IMR-90 (cell line): ENCODE data around the gene SFT2D3. TPM values are rescaled to one million over a fixed set of nuclear protein-coding genes. Genes with fewer than 3 reads are reported as not detected.
A peak's percentile ranks its signal among the peaks of the same experiment; 100 is the strongest.

Experiments used
- ATAC-seq: fragments of 200-7000 bp; cut with Tn5 transposase; 2 replicates; pipeline ENCODE4 v1.9.1; 2020; ENCODE audit warnings: low read depth, mild to moderate bottlenecking, moderate library complexity
- BruUV-seq: library from RNA; stranded (reverse); fragments of 400-500 nt; replicated peaks from 2 replicates; lab custom pipeline; 2021; lab: Mats Ljungman, UMichigan
- CTCF ChIA-PET: fragments of 300-600 bp; formaldehyde crosslinking; extraction: SDS; loops from one replicate; lab custom pipeline; 2021; ENCODE audit warnings: antibody characterized with exemption; lab: Yijun Ruan, JAX
- POLR2A ChIA-PET: fragments of 300-600 bp; sonication (Branson Sonifier 250); formaldehyde crosslinking; loops from one replicate; lab custom pipeline; 2022; ENCODE audit warnings: antibody characterized with exemption; ENCODE audit not compliant: unreplicated experiment; lab: Charles Lee
- DNase-seq: peaks from one replicate; pipeline ENCODE4 v3.0.0; 2013
- H2AFZ ChIP-seq: replicated peaks from 2 replicates; pipeline ENCODE3; 2013; ENCODE audit warnings: low read length, mild to moderate bottlenecking; ENCODE audit not compliant: poor library complexity
- H2AK5ac ChIP-seq: 2 replicates; pipeline ENCODE4 v1.6.1; 2013; ENCODE audit warnings: low read depth, low read length, inconsistent platforms
- H2AK9ac ChIP-seq: replicated peaks from 2 replicates; pipeline ENCODE3; 2013; ENCODE audit warnings: mild to moderate bottlenecking, low read depth, low read length, moderate library complexity; ENCODE audit not compliant: poor library complexity
- H2BK120ac ChIP-seq: 2 replicates; pipeline ENCODE4 v1.6.1; 2013; ENCODE audit warnings: low read depth, low read length, inconsistent platforms
- H2BK15ac ChIP-seq: 3 replicates; pipeline ENCODE4 v1.6.1; 2013; ENCODE audit warnings: low read depth, low read length, inconsistent platforms
- H2BK20ac ChIP-seq: 2 replicates; pipeline ENCODE4 v1.6.1; 2013; ENCODE audit warnings: low read depth, mild to moderate bottlenecking, inconsistent platforms, low read length, moderate library complexity
- H2BK5ac ChIP-seq: 2 replicates; pipeline ENCODE4 v1.6.1; 2013; ENCODE audit warnings: mild to moderate bottlenecking, low read depth, low read length, inconsistent platforms; ENCODE audit not compliant: poor library complexity, severe bottlenecking
- H3K14ac ChIP-seq: replicated peaks from 2 replicates; pipeline ENCODE4 v1.6.1; 2013; ENCODE audit warnings: low read depth, low read length, inconsistent platforms
- H3K18ac ChIP-seq: 2 replicates; pipeline ENCODE4 v1.6.1; 2013; ENCODE audit warnings: low read depth, low read length, control low read depth
- H3K23ac ChIP-seq: 2 replicates; pipeline ENCODE4 v1.6.1; 2013; ENCODE audit warnings: low read depth, low read length, inconsistent platforms
- H3K27ac ChIP-seq: 2 replicates; pipeline ENCODE4 v1.5.1; 2013; ENCODE audit warnings: mild to moderate bottlenecking, control low read depth, low read length; ENCODE audit not compliant: insufficient read depth
- H3K27me3 ChIP-seq: 2 replicates; pipeline ENCODE4 v1.6.1; 2013; ENCODE audit warnings: low read length; ENCODE audit not compliant: control insufficient read depth, insufficient read depth
- H3K36me3 ChIP-seq: 2 replicates; pipeline ENCODE4 v1.6.1; 2013; ENCODE audit warnings: low read length, mixed read lengths; ENCODE audit not compliant: control insufficient read depth, insufficient read depth
- H3K4ac ChIP-seq: 2 replicates; pipeline ENCODE4 v1.6.1; 2013; ENCODE audit warnings: low read depth, low read length, inconsistent platforms
- H3K4me1 ChIP-seq: 2 replicates; pipeline ENCODE4 v1.6.1; 2013; ENCODE audit warnings: low read length, mixed read lengths; ENCODE audit not compliant: control insufficient read depth, insufficient read depth
- H3K4me2 ChIP-seq: 2 replicates; pipeline ENCODE4 v1.6.1; 2013; ENCODE audit warnings: low read depth, mild to moderate bottlenecking, control low read depth, low read length, moderate library complexity
- H3K4me3 ChIP-seq: 2 replicates; pipeline ENCODE4 v1.5.1; 2013; ENCODE audit warnings: low read depth, mild to moderate bottlenecking, control low read depth, low read length, moderate library complexity; ENCODE audit not compliant: insufficient read depth
- H3K56ac ChIP-seq: 2 replicates; pipeline ENCODE4 v1.6.1; 2013; ENCODE audit warnings: low read length, inconsistent platforms; ENCODE audit not compliant: insufficient read depth; ENCODE audit errors: extremely low read depth
- H3K79me1 ChIP-seq, 2 experiments: 2 replicates each; pipeline ENCODE4 v1.6.1; 2013; ENCODE audit warnings: low read length in 2 of 2, inconsistent platforms in 1 of 2, low read depth in 1 of 2
- H3K9ac ChIP-seq: 2 replicates; pipeline ENCODE4 v1.6.1; 2013; ENCODE audit warnings: low read depth, low read length, control low read depth
- H3K9me1 ChIP-seq: 2 replicates; pipeline ENCODE4 v1.6.1; 2013; ENCODE audit warnings: low read length, inconsistent platforms; ENCODE audit not compliant: insufficient read depth
- H3K9me3 ChIP-seq: 2 replicates; pipeline ENCODE4 v1.6.1; 2013; ENCODE audit warnings: low read length; ENCODE audit not compliant: control insufficient read depth, insufficient read depth
- H4K20me1 ChIP-seq: 2 replicates; pipeline ENCODE4 v1.6.1; 2013; ENCODE audit warnings: low read length, inconsistent platforms; ENCODE audit not compliant: insufficient read depth
- H4K5ac ChIP-seq: 2 replicates; pipeline ENCODE4 v1.6.1; 2013; ENCODE audit warnings: mild to moderate bottlenecking, low read depth, low read length, control low read depth
- H4K8ac ChIP-seq, 2 experiments: 2 replicates each; pipeline ENCODE4 v1.6.1; 2013; ENCODE audit warnings: low read depth in 2 of 2, low read length in 2 of 2, control low read depth in 1 of 2, inconsistent platforms in 1 of 2
- H4K91ac ChIP-seq: 2 replicates; pipeline ENCODE4 v1.6.1; 2013; ENCODE audit warnings: low read depth, low read length, inconsistent platforms; ENCODE audit not compliant: insufficient read depth
- BHLHE40 ChIP-seq: fragments of 150-350 bp; IDR thresholded peaks from 2 replicates; pipeline ENCODE4 v1.6.1; 2016; ENCODE audit warnings: mild to moderate bottlenecking, low read depth, low read length
- CEBPB ChIP-seq: IDR thresholded peaks from 2 replicates; pipeline ENCODE4 v1.6.1; 2012; ENCODE audit warnings: low read depth, low read length, improper control_type of control experiment
- CHD1 ChIP-seq: IDR thresholded peaks from 2 replicates; pipeline ENCODE4 v1.6.1; 2012; ENCODE audit warnings: low read depth, low read length, improper control_type of control experiment
- CTCF ChIP-seq: conservative IDR thresholded peaks from 2 replicates; pipeline ENCODE4 v1.5.1; 2012; ENCODE audit warnings: mild to moderate bottlenecking, low read depth, low read length, improper control_type of control experiment
- ELK1 ChIP-seq: fragments of 150-350 bp; IDR thresholded peaks from 2 replicates; pipeline ENCODE4 v1.6.1; 2016; ENCODE audit warnings: low read depth, mild to moderate bottlenecking, low read length, moderate library complexity, borderline replicate concordance
- FOS ChIP-seq: fragments of 150-350 bp; IDR thresholded peaks from 2 replicates; pipeline ENCODE4 v1.6.1; 2016; ENCODE audit warnings: low read depth, low read length
- MAZ ChIP-seq: IDR thresholded peaks from 2 replicates; pipeline ENCODE4 v1.6.1; 2012; ENCODE audit warnings: low read depth, mild to moderate bottlenecking, low read length, improper control_type of control experiment, moderate library complexity, borderline replicate concordance
- MXI1 ChIP-seq: IDR thresholded peaks from 2 replicates; pipeline ENCODE4 v1.6.1; 2012; ENCODE audit warnings: low read depth, mild to moderate bottlenecking, low read length, moderate library complexity, borderline replicate concordance
- NFE2L2 ChIP-seq: fragments of 150-350 bp; IDR thresholded peaks from 2 replicates; pipeline ENCODE4 v1.6.1; 2016; ENCODE audit warnings: low read depth, mild to moderate bottlenecking, low read length
- POLR2A ChIP-seq: IDR thresholded peaks from 2 replicates; pipeline ENCODE4 v1.6.1; 2012; ENCODE audit warnings: mild to moderate bottlenecking, low read depth, low read length
- RAD21 ChIP-seq: IDR thresholded peaks from 2 replicates; pipeline ENCODE4 v1.6.1; 2012; ENCODE audit warnings: low read length, improper control_type of control experiment
- RCOR1 ChIP-seq: IDR thresholded peaks from 2 replicates; pipeline ENCODE4 v1.6.1; 2012; ENCODE audit warnings: mild to moderate bottlenecking, low read length, improper control_type of control experiment; ENCODE audit not compliant: insufficient replicate concordance
- USF2 ChIP-seq: fragments of 150-350 bp; IDR thresholded peaks from 2 replicates; pipeline ENCODE4 v1.6.1; 2017; ENCODE audit warnings: mild to moderate bottlenecking, antibody characterized with exemption, low read length, low read depth
- WGBS, 2 experiments: methylation state at CpG; one replicate each; pipeline versions ENCODE4 v1.1.5 to v1.1.7; 2013; ENCODE audit warnings: missing lambda C conversion rate in 2 of 2; ENCODE audit not compliant: insufficient read length in 1 of 2; ENCODE audit errors: extremely low coverage in 2 of 2; 5-methylcytosine and 5-hydroxymethylcytosine counted together
- dilution Hi-C: fragments of 300-500 bp; cut with HindIII; formaldehyde crosslinking; loops from one replicate; pipeline ENCODE4 v1.14.3; 2018; ENCODE audit warnings: low sequenced_read_pairs; ENCODE audit not compliant: unreplicated experiment
- in situ Hi-C: fragments of 300-500 bp; cut with MboI; formaldehyde crosslinking; loops from 3 replicates; pipeline ENCODE4 v1.14.3; 2019; ENCODE audit warnings: low sequenced_read_pairs, inconsistent platforms, mixed read lengths
- intact Hi-C: fragments of 100-400 bp; cut with micrococcal nuclease; formaldehyde crosslinking; loops from 2 replicates; pipeline ENCODE4 v1.10.0; 2022
- polyA plus RNA-seq, 3 experiments: library from polyadenylated mRNA; depleted of rRNA; stranded (reverse); fragments of >200 nt; gene quantifications; 2 replicates each; pipeline ENCODE4 v1.2.3, GENCODE V29; 2012; ENCODE audit warnings: low replicate concordance in 1 of 3
- total RNA-seq: library from RNA; depleted of rRNA; stranded (reverse); fragments of >200 nt; gene quantifications from 2 replicates; pipeline ENCODE4 v1.2.3, GENCODE V29; 2012

The SFT2D3 gene
- total and polyA plus RNA-seq, 2 of the 4 experiments (the other 2 are of a cell fraction) = 2.5 to 3.1 TPM

GRCh38 chr2:127698553-127699355 is 2.5 kb upstream of the SFT2D3 start:
- Histone ChIP-seq H2AFZ (no peak overlapping the region), H3K36me3 (peaks cover 5% of the 10 kb centered on the region; the same call in 1 of the 2 replicates), H3K4me3 (no peak overlapping the region), H3K56ac (no peak overlapping the region), H3K4me1 (peaks cover 4% of the 10 kb centered on the region), H3K9me1 (peaks cover 13% of the 10 kb centered on the region), H3K18ac (no peak overlapping the region), H3K14ac (no peak overlapping the region), H2BK120ac (no peak overlapping the region), H4K5ac (no peak overlapping the region), H3K79me1 (peaks cover 10 to 29% of the 10 kb centered on the region in 2 experiments), H3K9ac (no peak overlapping the region), H2BK20ac (no peak overlapping the region), H4K91ac (no peak overlapping the region), H3K4me2 (no peak overlapping the region), H3K27me3 (no peaks in the 10 kb centered on the region), H3K9me3 (no peaks in the 10 kb centered on the region), H3K23ac (no peak overlapping the region), H4K8ac (no peak overlapping the region), H4K20me1 (peaks cover 4% of the 10 kb centered on the region; the same call in 1 of the 2 replicates), H3K4ac (no peak overlapping the region), H2BK5ac (no peak overlapping the region), H3K27ac (no peak overlapping the region), H2BK15ac (no peak overlapping the region), H2AK9ac (peak overlapping the region; percentile 61), H2AK5ac (no peak overlapping the region)
- dilution Hi-C loops (no loop called here), intact Hi-C loops (no loop called here), in situ Hi-C loops (no loop called here)
- ChIA-PET CTCF (no interaction called here), POLR2A (no interaction called here)
- BruUV-seq = no TSS peak
- no peak for DNase-seq
- ATAC-seq = no peak
- TF ChIP-seq RAD21 (no peak), CHD1 (no peak), NFE2L2 (no peak), CEBPB (no peak), BHLHE40 (no peak), CTCF (no peak), ELK1 (no peak), MXI1 (no peak), FOS (no peak), MAZ (no peak), RCOR1 (no peak), USF2 (no peak), POLR2A (no peak)
- 97% methylated on average over 22 of the region's 27 CpGs; no CpG with 5 or more reads in 1 of the 2 experiments for WGBS, 2 experiments
